Measurements from ENCODE around the gene SYNC.

SYNC gene

GRCh38 chr1:32702599-32703478 is at the start of gene SYNC:
SYNC (minus strand) TSS chr1:32702770; CDS start chr1:32702660, 110 bp downstream.
- DNase-seq: peak; percentile 39

GRCh38 chr1:32749771-32750170 is 47.2 kb upstream of the SYNC start:
- no peak for DNase-seq

- DNase-seq: no peak
Measured at GRCh38 chr1:32749332-32749731, 46.8 kb upstream of the SYNC start.

GRCh38 chr1:32748926-32749325 is 46.4 kb upstream of the SYNC start:
- DNase-seq: no peak

DNA sequence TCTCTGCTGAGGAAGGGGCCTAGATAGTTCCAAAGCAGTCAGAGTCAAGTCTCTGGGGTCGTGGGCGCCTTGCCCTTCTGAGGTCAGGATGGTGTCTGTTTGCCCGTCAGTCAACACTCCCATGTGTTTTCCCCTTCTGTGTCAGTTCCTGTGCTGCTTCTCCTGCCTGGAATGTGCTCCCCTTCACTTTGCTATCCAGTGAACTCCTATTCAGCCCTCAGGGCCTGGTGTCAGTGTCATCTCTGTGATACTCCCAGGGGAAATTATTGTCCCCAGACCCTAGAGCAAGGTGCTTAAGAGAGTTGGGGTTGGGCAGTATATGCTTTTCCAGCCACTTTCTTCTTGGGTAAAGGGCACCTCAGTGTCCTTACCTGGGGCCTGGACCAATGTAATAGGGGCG is 45.8 kb upstream of the SYNC start:
- DNase-seq: no peak

DNA sequence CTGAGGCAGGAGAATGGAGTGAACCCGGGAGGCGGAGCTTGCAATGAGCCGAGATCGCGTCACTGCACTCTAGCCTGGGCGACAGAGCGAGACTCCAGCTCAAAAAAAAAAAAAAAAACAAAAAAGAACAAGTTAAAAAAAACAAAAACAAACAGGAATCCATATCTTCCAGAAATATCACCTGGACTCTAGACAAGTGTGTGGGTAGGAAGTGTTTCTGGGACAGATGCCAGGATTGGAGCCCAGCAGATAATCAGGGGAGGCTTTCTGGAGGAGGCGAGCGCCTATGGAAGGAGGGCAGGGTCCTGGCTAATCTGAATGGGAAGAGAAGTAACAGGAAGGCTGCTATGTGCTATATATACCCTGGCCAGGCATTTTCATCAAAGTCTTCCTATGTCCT is 43.6 kb upstream of the SYNC start:
- no peak for DNase-seq

- no peak for DNase-seq
Measured at GRCh38 chr1:32744071-32744425, 41.5 kb upstream of the SYNC start.

DNA sequence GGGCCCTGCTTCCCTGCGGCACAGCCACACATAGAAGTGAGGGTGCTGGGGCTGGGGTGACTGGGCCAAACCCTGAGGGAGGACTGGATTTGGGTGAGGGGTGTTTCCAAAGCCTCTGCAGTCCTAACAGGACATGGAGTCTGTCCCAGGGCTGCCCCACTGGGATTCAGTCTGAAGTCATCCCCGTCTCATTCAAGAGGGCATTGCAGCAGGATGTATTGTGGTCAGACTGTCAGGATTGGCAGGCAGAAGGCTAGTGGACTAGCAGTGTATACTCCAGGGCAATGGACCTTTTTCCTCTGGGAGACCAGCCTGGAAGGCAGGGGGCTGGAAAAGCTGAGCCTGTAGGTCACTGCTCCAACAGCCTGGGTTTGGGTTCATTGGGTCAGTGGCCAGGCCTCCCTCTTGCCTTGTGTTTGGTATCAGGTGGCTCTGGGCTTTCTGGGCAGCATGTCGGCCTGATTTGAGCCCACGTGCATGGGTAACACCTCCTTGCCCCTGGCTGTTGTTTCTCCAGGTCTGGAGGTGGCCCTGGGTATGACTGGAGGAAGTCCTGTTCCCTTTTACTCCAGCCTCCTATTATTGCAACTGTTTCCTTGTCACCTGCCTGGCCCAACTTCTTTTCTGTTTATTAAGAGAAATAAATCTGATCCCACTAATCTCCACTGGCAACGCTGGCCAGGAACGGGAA is 41.0 kb upstream of the SYNC start:
- DNase-seq: no peak

- no peak for DNase-seq
Measured at GRCh38 chr1:32742956-32743355, 40.4 kb upstream of the SYNC start.

DNA sequence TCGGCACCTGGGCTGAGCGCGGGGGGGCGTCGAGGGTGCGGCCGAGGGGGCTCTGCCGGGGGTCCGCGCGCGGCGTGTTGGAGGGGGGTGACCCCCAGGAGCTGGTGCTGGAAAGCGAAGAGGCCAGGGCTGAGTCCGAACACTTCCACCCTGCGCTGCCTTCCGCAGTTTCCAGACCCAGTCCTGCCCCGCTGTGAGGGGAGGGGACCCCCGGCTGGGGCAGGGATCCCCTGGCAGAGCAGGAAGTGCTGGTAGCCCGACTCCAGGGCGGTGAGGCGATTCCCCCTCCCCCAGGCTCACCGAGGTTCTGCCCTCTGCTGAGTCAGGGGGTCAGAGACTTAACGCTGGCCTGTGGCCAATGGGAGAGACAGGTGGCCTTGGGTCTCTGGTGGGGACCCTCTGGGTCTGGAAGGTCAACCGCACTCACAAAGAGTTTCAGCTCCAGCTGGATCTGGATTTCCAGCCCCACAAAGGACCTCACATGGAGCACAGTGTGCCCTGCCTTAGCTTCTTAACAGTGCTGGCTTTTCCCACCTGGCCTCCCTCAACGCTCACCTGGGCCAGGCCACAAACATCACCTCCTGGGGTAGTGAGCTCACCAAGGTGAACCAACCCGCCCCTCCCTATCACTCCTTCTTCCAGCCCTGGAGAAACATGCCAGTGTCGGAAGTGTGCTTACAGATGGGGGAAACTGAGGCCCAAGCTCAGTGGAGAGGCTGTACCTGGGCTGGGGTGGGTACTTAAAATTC is 39.8 kb upstream of the SYNC start:
- no peak for DNase-seq

DNA sequence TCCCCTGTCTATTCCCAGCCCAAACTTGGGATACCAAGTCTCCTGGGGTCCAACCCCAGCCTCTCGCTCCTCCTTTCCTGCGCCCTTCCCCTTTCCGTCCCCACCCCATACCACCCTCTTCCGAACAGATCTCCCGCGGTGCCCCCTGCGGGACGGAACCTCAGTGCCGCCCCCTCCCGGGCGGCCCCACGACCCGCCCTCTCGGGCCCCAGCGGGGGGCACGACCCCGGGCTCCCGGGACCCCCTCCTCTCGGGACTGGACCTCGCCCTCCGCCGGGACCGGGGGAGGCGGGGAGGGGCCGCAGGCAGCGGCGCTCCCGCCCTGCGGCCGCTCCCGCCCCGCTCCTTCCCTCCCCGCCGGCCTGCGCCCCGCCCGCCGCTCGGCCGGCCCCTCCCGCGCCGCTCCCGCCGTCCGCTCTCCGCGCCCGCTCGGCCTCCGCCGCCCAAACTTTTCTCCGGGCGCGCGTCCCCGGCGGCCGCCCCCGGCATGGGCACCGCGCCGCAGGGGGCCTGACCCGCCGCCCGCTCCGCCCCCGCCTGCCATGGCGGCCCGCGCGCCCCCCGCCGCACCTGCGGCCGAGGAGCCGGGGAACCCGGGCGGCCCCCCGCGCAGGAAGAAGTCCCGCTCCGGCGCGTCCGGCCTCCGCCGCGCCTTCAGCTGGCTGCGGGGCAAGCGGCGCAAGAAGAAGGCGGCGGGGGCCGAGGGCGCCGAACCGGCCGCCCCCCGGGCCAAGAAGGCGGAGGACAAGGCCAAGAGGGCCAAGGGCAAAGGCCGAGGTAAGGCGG is 39.0 kb upstream of the SYNC start:
- DNase-seq: no peak

DNA sequence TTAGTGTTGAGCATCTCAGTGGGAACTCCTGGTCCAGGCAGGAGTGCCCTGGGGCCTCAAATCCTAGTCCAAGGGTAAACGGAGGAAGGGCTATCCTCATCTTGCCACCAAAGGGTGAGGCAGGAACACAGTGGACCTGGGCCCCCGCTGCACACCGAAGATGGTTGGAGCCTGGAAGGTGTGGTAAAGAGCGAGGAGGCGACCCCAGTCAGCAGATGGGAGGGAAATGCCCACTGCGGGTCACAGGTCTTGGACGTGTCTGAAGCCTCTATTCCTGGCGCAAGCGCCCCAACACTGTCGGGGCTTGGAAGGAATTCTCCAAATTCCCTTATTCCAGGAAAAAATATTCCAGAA is 38.5 kb upstream of the SYNC start:
- no peak for DNase-seq

- DNase-seq: no peak
Measured at GRCh38 chr1:32736812-32737791, 34.5 kb upstream of the SYNC start.

- no peak for DNase-seq
Measured at GRCh38 chr1:32733582-32734321, 31.2 kb upstream of the SYNC start.

GRCh38 chr1:32729254-32730046 is 26.9 kb upstream of the SYNC start:
- DNase-seq: no peak

DNA sequence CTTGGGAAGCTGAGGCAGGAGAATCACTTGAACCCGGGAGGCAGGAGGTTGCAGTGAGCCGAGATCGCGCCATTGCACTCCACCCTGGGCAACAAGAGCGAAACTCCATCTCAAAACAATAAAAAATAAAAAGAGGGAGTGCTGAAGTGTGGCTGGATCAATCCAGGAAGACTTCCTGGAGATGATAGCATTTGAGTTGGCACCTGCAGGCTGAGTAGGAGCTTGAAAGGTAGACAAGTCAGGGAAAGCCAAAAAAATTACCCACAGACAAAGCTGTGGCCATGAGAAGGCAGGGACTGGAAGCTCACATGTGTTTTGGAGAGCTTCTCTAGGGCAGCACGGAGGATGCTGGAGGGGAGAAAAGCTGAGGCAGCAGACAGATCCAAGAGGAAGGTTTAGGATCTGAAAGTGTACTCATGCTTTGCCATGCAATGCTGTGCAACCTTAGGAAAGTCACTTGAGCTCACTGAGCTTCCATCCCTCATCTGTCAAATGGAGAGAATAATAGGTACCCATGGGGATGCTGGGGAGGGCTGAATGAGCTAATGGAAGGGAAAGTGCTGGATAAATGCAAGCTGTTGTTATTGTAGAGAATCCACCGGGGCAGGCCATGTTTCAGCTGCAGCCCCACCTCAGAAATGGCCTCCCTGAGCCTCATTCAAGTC is 26.0 kb upstream of the SYNC start:
- no peak for DNase-seq

GRCh38 chr1:32727876-32728275 is 25.3 kb upstream of the SYNC start:
- DNase-seq: no peak

DNA sequence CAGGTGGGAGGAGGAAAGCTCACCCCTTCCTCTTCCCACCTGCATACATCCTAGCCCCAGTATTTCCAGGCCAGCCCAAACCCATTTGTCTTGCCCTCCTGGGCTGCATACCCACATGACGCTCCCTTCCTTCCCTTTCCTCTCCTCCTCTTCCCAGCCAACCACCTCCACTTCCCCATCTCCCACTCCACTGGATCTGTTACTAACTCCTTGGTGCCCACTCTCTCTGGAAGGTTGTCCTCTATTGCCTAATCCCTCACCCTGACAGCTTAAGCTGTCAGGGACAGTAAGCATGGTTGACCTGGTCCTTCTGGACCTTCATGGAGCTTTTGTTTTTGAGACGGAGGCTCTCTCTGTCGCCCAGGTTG is 23.0 kb upstream of the SYNC start:
- no peak for DNase-seq
